Fibroblast of mammary gland (primary cell): ENCODE measurements around the gene YIF1B.

Experiments used
- DNase-seq: peaks from one replicate; pipeline ENCODE4 v3.0.0-alpha.2; 2010; ENCODE audit warnings: low read depth
- H3K4me3 ChIP-seq: 2 replicates; pipeline ENCODE4 v1.5.1; 2011; ENCODE audit warnings: low read depth, mild to moderate bottlenecking, low read length, moderate library complexity; ENCODE audit not compliant: control insufficient read depth
- TF ChIP-seq, protein P1 (sequence below): conservative IDR thresholded peaks from 2 replicates; pipeline ENCODE4 v1.5.1; 2011; ENCODE audit warnings: low read depth, low read length, inconsistent platforms; ENCODE audit not compliant: control insufficient read depth, insufficient read depth

The YIF1B gene

DNA sequence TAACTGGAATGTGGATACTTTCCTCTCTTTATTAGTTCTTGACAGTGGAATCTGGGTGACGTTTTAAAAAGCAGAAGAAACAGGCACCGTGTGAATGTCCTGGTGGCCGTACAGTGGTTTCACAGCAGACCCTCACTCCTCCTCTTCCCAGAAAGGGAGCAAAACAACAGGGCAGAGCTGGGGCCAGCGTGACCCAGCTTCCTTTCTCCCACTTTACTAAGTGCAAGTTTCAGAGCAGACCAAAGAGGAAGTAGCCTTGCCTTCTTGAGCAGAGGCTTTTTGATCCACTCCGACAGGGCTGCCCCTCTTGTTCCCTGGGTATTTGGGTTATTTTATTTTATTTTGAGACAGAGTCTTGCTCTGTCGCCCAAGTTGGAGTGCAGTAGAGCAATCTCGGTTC lies 31.3 kb downstream of the YIF1B start:
- DNase-seq = no peak
- H3K4me3 ChIP-seq = no peak overlapping the region
- TF ChIP-seq, protein P1, sequence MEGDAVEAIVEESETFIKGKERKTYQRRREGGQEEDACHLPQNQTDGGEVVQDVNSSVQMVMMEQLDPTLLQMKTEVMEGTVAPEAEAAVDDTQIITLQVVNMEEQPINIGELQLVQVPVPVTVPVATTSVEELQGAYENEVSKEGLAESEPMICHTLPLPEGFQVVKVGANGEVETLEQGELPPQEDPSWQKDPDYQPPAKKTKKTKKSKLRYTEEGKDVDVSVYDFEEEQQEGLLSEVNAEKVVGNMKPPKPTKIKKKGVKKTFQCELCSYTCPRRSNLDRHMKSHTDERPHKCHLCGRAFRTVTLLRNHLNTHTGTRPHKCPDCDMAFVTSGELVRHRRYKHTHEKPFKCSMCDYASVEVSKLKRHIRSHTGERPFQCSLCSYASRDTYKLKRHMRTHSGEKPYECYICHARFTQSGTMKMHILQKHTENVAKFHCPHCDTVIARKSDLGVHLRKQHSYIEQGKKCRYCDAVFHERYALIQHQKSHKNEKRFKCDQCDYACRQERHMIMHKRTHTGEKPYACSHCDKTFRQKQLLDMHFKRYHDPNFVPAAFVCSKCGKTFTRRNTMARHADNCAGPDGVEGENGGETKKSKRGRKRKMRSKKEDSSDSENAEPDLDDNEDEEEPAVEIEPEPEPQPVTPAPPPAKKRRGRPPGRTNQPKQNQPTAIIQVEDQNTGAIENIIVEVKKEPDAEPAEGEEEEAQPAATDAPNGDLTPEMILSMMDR = no peak

GRCh38 chr19:38283271-38283670 lies 32.5 kb downstream of the YIF1B start:
- H3K4me3 ChIP-seq = no peak overlapping the region
- no peak for DNase-seq
- TF ChIP-seq, protein P1 = no peak

DNA sequence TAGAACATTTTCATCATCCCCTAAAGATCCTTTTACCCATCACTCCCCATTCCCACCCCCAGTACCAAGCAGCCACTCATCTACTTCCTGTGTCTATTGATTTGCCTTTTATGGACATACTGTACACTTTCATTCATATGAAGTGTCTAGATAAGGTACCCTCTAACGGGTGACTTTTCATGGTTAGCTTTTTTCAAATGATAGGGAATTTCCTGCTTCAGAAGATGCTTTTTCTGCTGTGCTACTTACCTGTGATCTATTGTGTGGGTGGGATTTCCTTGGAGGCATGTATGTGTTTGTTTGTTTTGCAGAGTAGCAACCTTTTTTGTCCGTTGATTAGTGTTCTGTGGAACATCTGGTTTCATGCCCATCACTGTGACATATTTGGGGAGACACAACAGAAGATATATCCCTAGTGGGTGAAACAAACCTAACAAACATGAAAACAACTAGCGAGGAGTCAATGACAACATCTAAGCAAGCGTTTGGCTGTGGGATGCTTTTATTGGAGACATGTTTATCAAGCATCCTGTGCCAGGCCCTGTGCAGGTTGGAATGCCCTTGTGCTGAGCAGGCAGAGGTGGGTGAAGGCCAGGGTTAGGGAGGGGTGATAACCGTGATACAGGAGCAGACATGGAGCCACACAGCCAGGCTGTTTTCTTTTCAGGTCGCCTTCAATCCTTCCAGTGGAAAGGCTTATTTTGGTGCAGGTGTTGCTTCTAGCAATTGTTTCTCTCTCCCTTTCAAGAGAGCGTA lies 33.8 kb downstream of the YIF1B start:
- DNase-seq = no peak
- no peak overlapping the region for H3K4me3 ChIP-seq
- TF ChIP-seq, protein P1 = no peak

DNA sequence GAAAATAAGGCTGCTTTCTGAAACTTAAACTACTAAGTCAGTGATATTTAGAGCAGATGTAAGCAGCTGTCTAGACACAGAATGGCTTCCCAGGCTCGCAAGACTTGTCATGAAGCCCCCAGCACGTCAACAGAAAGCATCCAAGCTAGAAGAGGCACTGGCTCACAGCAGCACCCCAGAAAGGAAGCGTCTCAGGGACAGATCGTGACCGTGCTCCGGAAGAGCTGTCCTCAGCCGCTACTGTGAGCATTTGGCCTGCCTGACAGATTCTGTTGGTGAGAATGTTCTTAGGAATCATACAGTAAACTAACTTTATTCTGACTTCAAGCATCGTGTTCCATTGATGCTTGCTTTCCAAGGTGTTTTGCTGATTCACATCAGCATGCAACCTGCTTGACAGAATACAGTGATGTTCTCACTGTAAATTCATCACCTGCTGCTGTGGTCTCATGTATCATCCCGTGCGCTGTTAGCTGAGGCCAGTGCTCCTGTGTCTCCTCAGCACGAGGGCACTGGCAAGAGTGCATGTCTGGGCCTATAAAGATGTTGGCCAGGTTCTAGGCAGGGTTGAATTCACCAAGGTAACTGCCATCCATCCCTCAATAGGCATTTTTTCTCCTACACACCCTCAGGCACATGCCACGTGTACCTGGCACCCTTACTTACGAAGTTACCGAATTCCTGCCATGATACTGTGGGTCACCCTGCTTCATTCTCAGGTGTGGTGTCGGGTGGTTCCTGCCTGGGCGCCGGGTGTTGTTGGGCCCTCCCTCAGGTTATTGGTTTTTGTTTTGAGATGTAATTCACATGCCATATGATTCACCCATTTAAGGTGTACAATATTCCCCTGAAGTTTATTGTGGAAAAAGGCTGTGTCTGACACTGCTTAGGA lies 35.5 kb downstream of the YIF1B start:
- DNase-seq = no peak
- H3K4me3 ChIP-seq = no peak overlapping the region
- TF ChIP-seq, protein P1 = no peak

GRCh38 chr19:38278751-38279150 lies 37.0 kb downstream of the YIF1B start:
- DNase-seq = no peak
- TF ChIP-seq, protein P1 = no peak
- H3K4me3 ChIP-seq = no peak overlapping the region

DNA sequence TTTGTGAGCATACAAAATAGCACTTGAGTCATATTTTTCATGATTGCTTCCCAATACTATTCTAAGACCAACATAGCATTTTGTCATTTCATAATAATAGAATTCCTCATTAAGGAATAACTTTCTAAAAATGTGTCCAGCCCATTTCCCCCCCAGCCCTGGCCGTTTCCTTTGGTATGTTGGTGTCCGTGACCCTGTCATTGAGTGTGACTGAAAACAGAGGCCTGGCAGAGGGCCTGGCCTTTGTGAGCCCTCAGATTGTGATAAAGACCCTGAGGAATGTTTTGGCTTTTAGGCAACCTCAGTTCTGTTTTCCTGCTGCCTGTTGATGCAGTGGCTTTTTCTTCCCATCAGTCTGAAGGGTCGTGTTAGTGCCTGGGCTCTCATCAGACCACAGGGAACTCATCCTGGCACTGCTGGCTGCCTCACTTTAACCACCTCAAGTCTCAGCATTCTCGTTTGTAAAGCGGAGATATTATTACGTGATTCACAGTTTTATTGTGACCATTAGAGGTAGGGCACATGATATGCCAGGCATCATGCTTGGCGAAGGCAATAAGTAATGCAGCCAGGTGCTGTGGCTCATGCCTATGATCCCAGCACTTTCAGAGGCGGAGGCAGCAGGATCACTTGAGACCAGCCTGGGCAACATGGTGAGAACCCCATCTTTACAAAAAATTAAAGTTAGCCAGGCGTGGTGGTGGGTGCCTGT lies 37.6 kb downstream of the YIF1B start:
- TF ChIP-seq, protein P1 = no peak
- no peak overlapping the region for H3K4me3 ChIP-seq
- DNase-seq = peak; percentile 21
